GM18951 (cell line): ENCODE measurements around the gene ZBED1.
"Not testable (repeated sequence)": the region's sequence is repeated elsewhere in the genome, so short reads cannot be mapped to it uniquely, and the experiment has no call there.

ENCODE experiments used
- POLR2A ChIP-seq: IDR thresholded peaks from 4 replicates; pipeline ENCODE4 v1.6.1; 2011; ENCODE audit warnings: mild to moderate bottlenecking; ENCODE audit not compliant: insufficient read length, insufficient read depth; ENCODE audit errors: extremely low read depth
- in situ Hi-C: fragments of 300-500 bp; cut with MboI; formaldehyde crosslinking; loops from one replicate; pipeline ENCODE4 v1.12.0; 2022; ENCODE audit warnings: low sequenced_read_pairs, mixed read lengths, inconsistent platforms; ENCODE audit not compliant: unreplicated experiment

ZBED1 gene

DNA sequence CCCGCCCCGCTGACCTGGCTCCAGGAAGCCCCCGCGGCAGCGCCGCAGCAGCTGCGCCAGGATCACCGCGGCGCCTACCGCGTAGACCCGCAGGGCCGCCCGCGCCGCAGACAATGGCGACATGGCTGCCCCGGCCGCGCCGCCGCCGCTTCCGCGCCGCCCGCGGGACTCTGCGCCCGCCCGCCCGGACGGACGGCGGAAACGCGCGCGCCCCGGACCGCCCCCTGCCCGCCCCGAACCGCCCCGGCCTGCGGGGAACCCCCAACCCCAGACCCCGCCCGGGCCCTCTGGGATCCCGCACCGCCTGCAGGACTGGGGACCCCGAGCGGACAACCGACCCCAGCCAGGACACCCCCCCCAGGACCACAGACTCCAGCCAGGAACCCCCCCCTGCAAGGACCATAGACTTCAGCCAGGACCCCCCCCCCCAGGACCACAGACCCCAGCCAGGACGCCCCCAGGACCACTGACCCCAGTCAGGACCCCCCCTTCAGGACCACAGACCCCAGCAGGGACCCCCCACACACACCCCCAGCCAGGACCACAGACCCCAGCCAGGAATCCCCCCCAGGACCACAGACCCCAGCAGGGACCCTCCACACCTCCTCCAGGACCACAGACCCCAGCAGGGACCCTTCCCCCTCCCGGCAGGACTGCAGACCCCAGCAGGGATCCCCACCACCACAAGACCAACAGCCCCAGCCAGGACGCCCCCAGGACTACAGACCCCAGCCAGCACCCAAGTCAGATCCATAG is at the start of gene ZBED1, which contains the start of gene DHRSX:
Gene ZBED1, minus strand, starts transcription at position 174 of the 756 bp plus-strand sequence. CDS start 10,257 bp downstream, outside the sequence.
Gene DHRSX, minus strand, starts transcription at position 174 of the 756 bp plus-strand sequence. Its CDS starts 51 bp downstream, at position 123.
- in situ Hi-C loops = no loop called here

DNA sequence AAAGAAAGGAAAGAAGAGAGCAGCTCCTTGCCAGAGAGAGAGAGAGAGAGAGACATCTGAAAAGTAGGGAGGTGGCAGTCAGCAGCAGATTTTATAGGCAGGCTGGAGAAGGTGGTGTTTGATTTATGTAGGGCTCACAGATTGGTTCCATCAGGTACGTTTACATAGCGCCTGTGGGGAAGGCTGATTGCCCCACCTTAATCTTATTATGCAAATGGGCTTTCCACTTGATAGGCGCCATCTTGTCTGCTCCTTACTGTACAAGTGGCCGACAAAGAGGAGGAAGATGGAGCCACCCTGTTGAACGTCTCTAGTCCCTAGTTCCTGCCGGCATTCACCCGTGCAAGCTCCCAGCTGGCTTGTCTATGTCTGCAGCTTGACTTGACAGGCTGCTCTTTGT is 49.1 kb upstream of the ZBED1 start:
- TF ChIP-seq POLR2A = no peak
- in situ Hi-C loops = no loop called here

More for the DNA sequence above, at the start of gene ZBED1, which contains the start of gene DHRSX:
- TF ChIP-seq POLR2A = peak; percentile 84

DNA sequence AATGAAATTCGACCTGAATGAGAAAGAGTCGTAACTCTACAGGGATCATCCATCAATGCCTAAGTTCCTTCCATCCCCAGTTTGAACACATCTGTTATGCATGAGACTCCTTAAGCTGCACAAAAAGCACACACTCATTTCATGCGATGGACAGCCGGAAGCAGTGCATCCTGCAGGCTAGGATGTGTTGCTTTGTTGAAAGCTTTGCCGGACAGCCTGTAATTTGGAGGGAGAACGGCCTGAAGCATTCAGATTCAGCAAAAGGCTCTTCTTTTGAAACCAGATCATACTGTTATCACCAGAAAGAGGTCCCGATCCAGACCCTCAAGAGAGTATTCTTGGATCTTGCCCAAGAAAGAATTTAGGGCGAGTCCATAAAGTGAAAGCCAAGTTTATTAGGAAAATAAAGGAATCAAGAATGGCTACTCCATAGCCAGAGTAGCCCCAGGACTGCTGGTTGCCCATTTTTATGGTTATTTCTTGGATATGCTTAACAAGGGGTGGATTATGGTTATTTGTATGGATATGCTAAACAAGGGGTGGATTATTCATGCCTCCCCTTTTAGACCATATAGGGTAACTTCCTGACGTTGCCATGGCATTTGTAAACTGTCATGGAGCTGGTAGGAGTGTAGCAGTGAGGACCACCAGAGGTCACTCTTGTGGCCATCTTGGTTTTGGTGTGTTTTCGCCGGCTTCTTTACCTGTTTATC is 48.1 kb upstream of the ZBED1 start:
- in situ Hi-C loops = no loop called here
- no peak for TF ChIP-seq POLR2A

DNA sequence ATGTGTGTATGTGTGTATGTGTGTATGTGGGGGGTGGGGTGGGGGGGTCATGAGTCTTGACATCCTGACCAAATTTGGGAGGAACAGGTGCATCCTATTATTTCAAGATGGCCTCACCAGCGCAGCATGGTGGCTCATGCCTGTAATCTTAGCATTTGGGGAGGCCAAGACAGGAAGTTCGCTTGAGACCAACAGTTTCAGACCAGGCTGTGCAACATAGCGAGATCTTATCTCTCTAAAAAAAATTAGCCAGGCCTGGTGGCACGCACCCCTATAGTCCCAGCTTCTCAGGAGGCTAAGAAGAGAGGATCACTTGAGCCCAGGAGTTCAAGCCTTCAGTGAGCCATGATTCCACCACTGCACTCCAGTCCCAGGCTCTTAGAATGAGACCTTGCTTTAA is 47.0 kb upstream of the ZBED1 start:
- no peak for TF ChIP-seq POLR2A
- in situ Hi-C loops = no loop called here

DNA sequence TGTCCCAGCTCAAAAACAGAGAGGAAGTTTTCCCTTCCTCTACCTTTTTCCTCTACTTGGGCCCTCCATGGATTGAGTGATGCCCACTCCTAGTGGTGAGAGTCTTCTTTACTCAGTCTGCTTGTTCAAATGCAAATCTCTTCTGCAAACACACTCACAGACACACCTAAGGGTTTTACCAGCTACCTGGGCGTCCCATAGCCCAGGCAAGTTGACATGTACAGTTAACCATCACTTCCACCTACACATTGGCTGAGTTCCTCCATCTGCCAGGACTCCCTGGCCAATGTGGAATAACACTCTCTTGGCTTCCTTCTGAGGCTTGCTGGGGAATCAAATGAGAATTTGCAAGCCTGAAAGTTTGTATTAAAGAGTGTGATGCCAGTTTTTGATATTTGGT is 45.7 kb upstream of the ZBED1 start:
- in situ Hi-C loops = no loop called here
- TF ChIP-seq POLR2A = no peak

DNA sequence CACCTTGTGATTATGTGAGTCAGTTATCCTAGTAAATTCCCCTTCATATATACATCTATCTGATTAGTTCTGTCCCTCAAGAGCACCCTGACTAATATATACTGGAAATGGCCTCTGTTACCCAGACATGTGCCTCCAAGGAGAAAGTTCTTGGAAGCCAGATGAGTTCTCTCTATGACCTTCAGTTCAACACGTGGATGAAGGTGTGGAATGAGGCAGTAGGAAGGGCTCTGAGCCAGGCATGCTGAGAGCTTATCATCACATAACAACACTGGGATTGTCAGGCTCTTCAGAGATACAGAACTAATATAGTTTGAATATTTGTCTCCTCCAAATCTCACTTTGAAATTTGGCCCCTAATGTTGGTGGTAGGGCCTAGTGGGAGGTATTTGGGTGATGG is 44.4 kb upstream of the ZBED1 start:
- in situ Hi-C loops = no loop called here
- TF ChIP-seq POLR2A = no peak

DNA sequence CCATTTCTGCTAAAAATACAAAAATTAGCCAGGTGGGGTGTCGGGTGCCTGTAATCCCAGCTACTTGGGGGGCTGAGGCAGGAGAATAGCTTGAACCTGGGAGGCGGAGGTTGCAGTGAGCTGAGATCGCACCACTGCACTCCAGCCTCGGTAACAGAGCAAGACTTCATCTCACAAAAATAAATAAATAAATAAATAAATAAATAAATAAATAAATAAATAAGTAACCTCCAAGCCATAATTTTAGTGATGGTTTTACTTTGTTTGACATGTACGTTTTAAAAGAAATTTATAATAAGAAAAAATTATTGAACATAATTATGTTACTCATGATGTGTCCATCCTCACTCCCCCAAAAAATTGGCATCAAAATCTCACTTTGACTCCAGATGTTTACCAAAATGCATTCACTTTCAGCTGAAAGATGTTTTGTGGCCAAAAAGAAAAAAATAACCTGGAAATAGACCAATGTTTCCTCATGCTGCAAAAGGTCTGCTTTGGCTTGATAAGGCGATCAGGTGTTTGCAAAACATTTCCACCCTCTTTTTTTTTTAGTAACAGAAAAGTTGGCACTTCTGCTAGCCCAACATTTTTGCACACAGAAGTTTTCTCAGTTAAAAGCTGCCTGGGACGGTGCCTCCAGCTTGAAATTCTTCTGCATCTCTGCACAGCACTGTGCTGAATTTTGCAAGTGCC is 42.2 kb upstream of the ZBED1 start:
- in situ Hi-C loops = no loop called here
- no peak for TF ChIP-seq POLR2A

DNA sequence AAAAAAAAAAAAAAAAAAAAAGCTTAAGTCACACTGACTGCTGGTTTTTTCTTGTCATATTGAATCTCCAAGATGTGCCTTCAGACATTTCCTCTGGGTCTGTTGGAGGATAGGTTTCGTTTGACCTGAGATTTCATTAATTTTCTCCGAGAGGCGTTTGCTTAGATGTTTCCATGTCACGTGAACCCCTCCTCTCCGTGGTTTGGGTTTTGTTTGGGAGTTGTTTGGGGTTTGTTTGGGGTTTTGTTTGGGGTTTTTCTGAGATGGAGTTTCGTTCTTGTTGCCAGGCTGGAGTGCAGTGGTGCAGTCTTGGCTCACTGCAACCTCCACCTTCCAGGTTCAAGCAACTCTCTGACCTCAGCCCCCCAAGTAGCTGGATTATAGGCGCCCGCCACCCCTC is 40.8 kb upstream of the ZBED1 start:
- in situ Hi-C loops = no loop called here
- no peak for TF ChIP-seq POLR2A

DNA sequence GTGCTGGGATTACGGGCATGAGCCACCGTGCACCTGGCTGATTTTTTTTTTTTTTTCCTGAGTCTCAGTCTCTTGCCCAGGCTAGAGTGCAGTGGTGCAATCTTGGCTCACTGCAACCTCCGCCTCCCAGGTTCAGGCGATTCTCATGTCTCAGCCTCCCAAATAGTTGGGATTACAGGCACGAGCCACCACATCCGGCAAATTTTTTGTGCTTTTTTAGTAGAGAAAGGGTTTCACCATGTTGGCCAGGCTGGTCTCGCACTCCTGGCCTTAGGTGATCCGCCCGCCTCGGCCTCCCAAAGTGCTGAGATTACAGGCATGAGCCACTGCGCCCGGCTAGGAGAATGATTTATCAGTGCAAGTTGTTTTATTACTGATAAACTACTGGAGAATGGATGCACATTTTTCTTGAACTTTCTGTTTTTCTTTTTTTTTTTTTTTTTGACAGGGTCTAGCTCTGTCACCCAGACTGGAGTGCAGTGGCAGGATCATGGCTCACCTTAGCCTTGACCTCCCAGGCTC is 39.7 kb upstream of the ZBED1 start:
- in situ Hi-C loops = no loop called here
- TF ChIP-seq POLR2A = no peak

DNA sequence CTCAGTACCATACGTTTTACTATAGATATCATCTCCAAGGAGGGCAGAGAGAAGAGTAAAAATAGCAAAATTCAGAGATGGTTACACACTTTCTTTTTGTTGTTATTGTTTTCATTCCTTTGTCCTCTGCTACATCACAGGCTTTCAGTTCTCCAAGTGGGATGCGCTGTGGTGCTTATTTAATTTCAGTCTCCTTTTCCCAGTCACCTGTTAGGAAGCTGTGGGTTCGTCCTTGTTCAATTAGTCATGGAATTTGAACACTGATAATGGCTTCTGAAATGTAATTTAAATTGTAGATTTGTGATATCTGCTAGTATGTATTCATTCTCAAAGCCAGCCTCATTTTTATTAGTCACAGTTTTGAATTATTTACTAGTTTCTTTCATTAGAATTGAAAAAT is 38.8 kb upstream of the ZBED1 start:
- in situ Hi-C loops = no loop called here
- no peak for TF ChIP-seq POLR2A

DNA sequence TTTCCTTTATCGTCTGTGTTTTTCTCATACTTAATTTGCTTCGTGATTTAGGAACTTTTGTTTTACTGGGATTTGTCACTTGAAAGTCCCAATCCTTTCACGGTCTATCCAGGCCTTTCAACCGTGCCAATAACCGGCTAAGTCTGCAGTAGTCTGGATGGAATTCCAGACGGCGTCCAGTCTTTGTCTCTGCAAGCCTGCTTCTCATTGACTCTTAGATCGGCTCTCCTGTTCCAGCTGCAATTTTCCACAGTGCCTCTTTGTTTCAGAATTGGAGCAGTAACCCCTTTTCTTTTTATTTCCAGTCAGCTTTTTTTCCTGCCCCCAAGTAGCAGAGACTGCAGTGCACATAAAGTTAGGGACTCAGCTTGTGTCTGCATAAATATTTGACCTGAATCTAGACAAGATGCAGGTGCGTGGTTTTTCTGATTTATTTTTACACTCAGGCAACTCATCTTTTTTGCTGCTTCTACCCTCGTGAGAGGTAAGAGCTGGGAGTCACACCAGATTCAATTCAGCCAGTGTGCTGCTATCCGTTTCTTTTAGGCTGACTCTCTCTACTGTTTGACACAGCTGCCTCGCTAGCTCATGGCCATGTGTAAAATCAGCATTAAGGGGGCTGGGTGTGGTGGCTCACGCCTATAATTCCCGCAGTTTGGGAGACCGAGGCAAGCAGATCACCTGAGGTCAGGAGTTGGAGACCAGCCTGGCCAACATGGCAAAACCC is 37.4 kb upstream of the ZBED1 start:
- TF ChIP-seq POLR2A = no peak
- in situ Hi-C loops = no loop called here

DNA sequence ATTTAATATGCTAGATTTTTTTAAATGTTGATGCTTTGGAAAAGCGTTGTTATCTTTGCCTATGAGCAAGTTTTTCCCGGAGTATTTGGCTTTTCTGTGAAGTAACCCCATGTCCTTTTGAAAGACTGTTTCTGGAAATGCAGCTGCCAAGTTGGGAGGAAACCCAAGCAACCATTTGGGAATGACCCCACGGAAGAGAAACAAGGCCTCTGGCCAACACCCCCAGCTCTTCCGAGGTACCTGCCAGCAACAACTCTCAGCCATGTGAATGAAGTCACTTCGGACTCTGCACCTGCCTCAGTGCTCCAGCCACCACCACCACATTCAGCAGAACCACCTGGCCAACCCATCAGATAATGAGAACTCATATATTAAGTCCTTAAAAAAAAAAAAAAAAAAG is 36.2 kb upstream of the ZBED1 start:
- in situ Hi-C loops = no loop called here
- TF ChIP-seq POLR2A = no peak

DNA sequence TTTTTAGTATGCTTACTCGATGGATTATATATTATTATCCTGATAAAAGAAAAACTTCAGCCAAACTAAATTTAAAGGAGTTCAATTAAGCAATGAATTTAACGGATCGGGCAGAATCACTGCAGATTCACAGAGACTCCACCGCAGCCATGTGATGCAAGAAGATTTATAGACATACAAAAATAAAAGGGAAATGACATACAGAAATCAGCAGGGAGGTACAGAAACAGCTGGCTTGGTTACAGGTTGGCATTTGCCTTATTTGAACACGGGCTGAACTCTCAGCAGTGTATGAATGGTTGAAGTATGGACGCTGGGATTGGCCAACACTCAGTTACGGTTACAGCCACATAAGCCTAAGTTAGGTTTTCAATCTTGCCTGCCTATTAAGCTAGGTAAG is 35.4 kb upstream of the ZBED1 start:
- in situ Hi-C loops = no loop called here
- no peak for TF ChIP-seq POLR2A

DNA sequence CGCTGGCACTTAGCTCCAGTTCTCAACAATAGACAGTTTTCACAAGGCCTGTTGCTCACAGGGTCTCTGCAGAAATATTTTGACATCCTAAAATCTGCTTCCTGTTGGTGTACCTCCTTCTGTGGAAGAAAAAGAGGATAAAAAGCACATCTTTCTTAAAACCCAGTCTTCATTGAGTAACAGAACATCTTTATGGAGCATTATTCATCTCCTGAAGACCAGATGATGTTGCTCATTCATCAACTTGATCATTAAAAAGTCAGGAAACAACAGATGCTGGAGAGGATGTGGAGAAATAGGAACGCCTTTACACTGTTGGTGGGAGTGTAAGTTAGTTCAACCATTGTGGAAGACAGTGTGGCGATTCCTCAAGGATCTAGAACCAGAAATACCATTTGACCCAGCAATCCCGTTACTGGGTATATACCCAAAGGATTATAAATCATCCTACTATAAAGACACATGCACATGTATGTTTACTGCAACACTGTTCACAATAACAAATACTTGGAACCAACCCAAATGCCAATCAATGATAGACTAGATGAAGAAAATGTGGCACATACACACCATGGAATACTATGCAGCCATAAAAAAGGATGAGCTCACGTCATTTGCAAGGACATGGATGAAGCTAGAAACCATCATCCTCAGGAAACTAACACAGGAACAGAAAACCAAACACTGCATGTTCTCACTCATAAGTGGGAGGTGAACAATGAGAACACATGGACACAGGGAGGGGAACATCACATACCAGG is 33.7 kb upstream of the ZBED1 start:
- in situ Hi-C loops = not testable (repeated sequence)
